Suprapubic skin (tissue), 4 donors: ENCODE results near the gene KRTAP2-2. TPM values are rescaled to one million over a fixed set of nuclear protein-coding genes. Genes with fewer than 3 reads are reported as not detected.
"Not testable (repeated sequence)": the region's sequence is repeated elsewhere in the genome, so short reads cannot be mapped to it uniquely, and the experiment has no call there.

Source experiments
- DNase-seq, 2 donors: peaks; one replicate each; pipeline ENCODE4 v3.0.0-alpha.2; 2019; ENCODE audit warnings: low spot score in 2 of 2
- H3K27ac ChIP-seq: fragments of 200-600 bp; sonication (generic); one replicate; pipeline ENCODE4 v1.5.1; 2019
- H3K27me3 ChIP-seq: fragments of 200-600 bp; sonication (generic); one replicate; pipeline ENCODE4 v1.5.1; 2019
- H3K36me3 ChIP-seq: fragments of 200-600 bp; sonication (generic); one replicate; pipeline ENCODE4 v1.5.1; 2019
- H3K4me1 ChIP-seq: fragments of 200-600 bp; sonication (generic); one replicate; pipeline ENCODE4 v1.5.1; 2019
- H3K4me3 ChIP-seq: fragments of 200-600 bp; sonication (generic); one replicate; pipeline ENCODE4 v1.5.1; 2019; ENCODE audit warnings: mild to moderate bottlenecking
- H3K9me3 ChIP-seq: fragments of 200-600 bp; sonication (generic); one replicate; pipeline ENCODE4 v1.5.1; 2019
- CTCF ChIP-seq, 2 donors: fragments of 200-600 bp in 1 of 2; fragments of 450-650 bp in 1 of 2; sonication (generic) in 1 of 2; IDR thresholded peaks; one replicate each; pipeline ENCODE4 v1.5.1; 2016 to 2019; ENCODE audit warnings: antibody characterized with exemption in 2 of 2, mild to moderate bottlenecking in 1 of 2, moderate library complexity in 1 of 2
- EP300 ChIP-seq: sonication (generic); formaldehyde crosslinking; IDR thresholded peaks from one replicate; pipeline ENCODE4 v1.6.1; 2017; ENCODE audit warnings: antibody characterized with exemption
- POLR2A ChIP-seq, 2 donors: fragments of 450-650 bp; IDR thresholded peaks; one replicate each; pipeline ENCODE4 v1.6.1; 2017; ENCODE audit warnings: antibody characterized with exemption in 2 of 2, mild to moderate bottlenecking in 2 of 2, moderate library complexity in 2 of 2
- POLR2AphosphoS5 ChIP-seq, 3 donors: sonication (generic); formaldehyde crosslinking; IDR thresholded peaks; one replicate each; pipeline ENCODE4 v1.6.1; 2017; ENCODE audit warnings: antibody characterized with exemption in 3 of 3
- WGBS: methylation state at CpG from one replicate; pipeline ENCODE4 v1.1.5; 2018; 5-methylcytosine and 5-hydroxymethylcytosine counted together
- total RNA-seq, 4 donors: library from RNA; depleted of rRNA; stranded (reverse); fragments of >200 nt; gene quantifications; one replicate each; pipeline ENCODE4 v1.1.0, GENCODE V29; 2016

Gene KRTAP2-2
- total RNA-seq, 4 donors from 2014 or later = 8.2 to 41.6 (median 25.3) TPM; not detected in 1

GRCh38 chr17:41037853-41038350 lies 17.1 kb downstream of the KRTAP2-2 start:
- no peak for DNase-seq
- 87% methylated on average over 2 of the region's 2 CpGs for WGBS
- Histone ChIP-seq H3K9me3 (no peaks in the 10 kb centered on the region), H3K27ac (no peak overlapping the region), H3K27me3 (no peaks in the 10 kb centered on the region), H3K4me1 (no peaks in the 10 kb centered on the region), H3K36me3 (no peaks in the 10 kb centered on the region), H3K4me3 (no peak overlapping the region)
- TF ChIP-seq EP300 = no peak
- TF ChIP-seq POLR2A (IDR thresholded peaks at IDR 0.05) = no peak
- TF ChIP-seq CTCF (IDR thresholded peaks at IDR 0.05) = no peak
- TF ChIP-seq POLR2AphosphoS5 (IDR thresholded peaks at IDR 0.05) = no peak

- H3K4me1 ChIP-seq, DNase-seq, H3K9me3 ChIP-seq, H3K27ac ChIP-seq, H3K36me3 ChIP-seq, H3K27me3 ChIP-seq, H3K4me3 ChIP-seq: not testable (repeated sequence)
- 64% methylated on average over 10 of the region's 10 CpGs for WGBS
Measured at GRCh38 chr17:41034346-41034935, 20.6 kb downstream of the KRTAP2-2 start, which contains the start of gene KRTAP1-3. TSS of gene KRTAP1-3 (minus strand) at chr17:41034874. CDS start at chr17:41034821, 53 bp downstream.

GRCh38 chr17:41029633-41030245 lies 25.3 kb downstream of the KRTAP2-2 start, which contains the start of gene KRTAP1-4:
TSS of gene KRTAP1-4 (minus strand) at chr17:41030195. CDS start at chr17:41030078, 117 bp downstream.
- H3K27me3 ChIP-seq = peaks cover 16% of the 10 kb centered on the region
- H3K9me3 ChIP-seq = no peaks in the 10 kb centered on the region
- H3K27ac ChIP-seq = no peak within 1 kb of the TSS
- H3K4me1 ChIP-seq = peaks cover 9% of the 10 kb centered on the region
- H3K4me3 ChIP-seq = no peak within 1 kb of the TSS
- TF ChIP-seq POLR2A (IDR thresholded peaks at IDR 0.05) (no peak), CTCF (IDR thresholded peaks at IDR 0.05) (no peak), POLR2AphosphoS5 (IDR thresholded peaks at IDR 0.05) (no peak), EP300 (no peak)
- WGBS = 83% methylated on average over 8 of the region's 12 CpGs
- no peaks in the 10 kb centered on the region for H3K36me3 ChIP-seq
- no peak for DNase-seq

DNA sequence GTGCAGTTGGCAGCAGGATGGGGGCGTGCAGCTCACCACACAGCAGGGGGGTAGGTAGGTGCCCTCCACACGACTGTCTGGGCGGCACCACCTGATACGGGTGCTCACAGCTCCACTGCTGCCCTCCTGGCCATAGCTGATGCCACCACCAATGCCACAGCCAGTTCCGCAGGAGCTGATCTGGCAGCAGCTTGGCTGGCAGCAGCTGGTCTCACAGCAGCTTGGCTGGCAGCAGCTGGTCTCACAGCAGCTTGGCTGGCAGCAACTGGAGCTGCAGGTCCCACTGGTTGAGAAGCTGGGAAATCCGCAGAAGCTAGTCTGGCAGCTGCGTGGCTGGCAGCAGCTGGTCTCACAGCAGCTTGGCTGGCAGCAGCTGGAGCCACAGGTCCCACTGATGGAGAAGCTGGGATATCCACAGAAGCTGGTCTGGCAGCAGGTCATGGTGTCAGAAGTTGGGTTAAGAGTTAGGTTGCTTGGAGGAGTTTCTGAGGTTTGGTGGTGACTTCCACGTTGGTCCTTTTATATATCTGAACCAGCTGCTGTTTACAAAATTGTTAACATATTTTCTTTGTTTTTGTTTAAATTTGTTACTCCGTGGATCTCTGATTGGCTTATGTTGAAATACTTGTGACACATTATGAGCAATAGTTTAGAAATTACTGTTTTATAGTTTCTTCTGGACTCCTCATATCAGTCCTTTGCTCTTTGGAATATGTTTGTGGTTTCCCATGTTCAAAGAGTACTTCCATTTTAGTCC lies 28.1 kb downstream of the KRTAP2-2 start, which contains the start of gene KRTAP1-5:
TSS of gene KRTAP1-5 (minus strand) at position 494 of the 757 bp plus-strand sequence. CDS start at position 441, 53 bp downstream.
- TF ChIP-seq EP300 (no peak), POLR2A (IDR thresholded peaks at IDR 0.05) (no peak), POLR2AphosphoS5 (IDR thresholded peaks at IDR 0.05) (no peak), CTCF (IDR thresholded peaks at IDR 0.05) (no peak)
- Histone ChIP-seq H3K4me1 (peaks cover 9% of the 10 kb centered on the region), H3K27me3 (peaks cover 16% of the 10 kb centered on the region), H3K27ac (no peak within 1 kb of the TSS), H3K36me3 (no peaks in the 10 kb centered on the region), H3K4me3 (no peak within 1 kb of the TSS), H3K9me3 (no peaks in the 10 kb centered on the region)
- DNase-seq = no peak
- WGBS = 48% methylated on average over 9 of the region's 9 CpGs

DNA sequence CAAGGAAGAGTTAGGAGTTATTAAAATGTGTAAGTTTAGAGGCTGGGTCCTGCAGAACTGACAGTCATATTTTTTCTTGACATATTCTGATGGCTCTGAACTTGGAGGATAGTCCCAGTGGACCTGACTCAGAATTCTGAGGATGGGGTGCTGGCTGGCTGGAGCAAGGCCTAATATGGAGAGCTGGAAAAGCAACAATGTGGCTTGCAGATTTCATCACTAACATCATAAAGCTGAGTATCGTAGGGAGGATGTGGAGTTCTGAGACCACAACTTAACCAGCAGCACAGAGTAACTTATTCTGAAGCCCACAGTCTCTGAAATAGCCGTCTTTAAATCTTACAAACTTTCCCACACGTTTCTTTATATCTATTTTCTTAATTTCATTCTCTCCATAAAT lies 30.3 kb downstream of the KRTAP2-2 start:
- no peak overlapping the region for H3K4me3 ChIP-seq
- WGBS = 66% methylated on average over 3 of the region's 3 CpGs
- peaks cover 12% of the 10 kb centered on the region for H3K27me3 ChIP-seq
- TF ChIP-seq EP300 (no peak), CTCF (IDR thresholded peaks at IDR 0.05) (no peak)
- H3K9me3 ChIP-seq = no peaks in the 10 kb centered on the region
- H3K4me1 ChIP-seq = peaks cover 7% of the 10 kb centered on the region
- no peak for DNase-seq
- no peak overlapping the region for H3K27ac ChIP-seq
- no peaks in the 10 kb centered on the region for H3K36me3 ChIP-seq
